Tibial nerve (tissue), 3 donors: ENCODE data around the gene EPN3.

Experiments
- POLR2A ChIP-seq, 2 donors: fragments of 450-650 bp; IDR thresholded peaks; one replicate each; pipeline ENCODE4 v1.6.1; 2017; ENCODE audit warnings: antibody characterized with exemption in 2 of 2, mild to moderate bottlenecking in 2 of 2, moderate library complexity in 2 of 2
- TF ChIP-seq, protein P1 (sequence below), 5 experiments: fragments of 200-600 bp in 3 of 5; fragments of 450-650 bp in 2 of 5; sonication (generic) in 3 of 5; IDR thresholded peaks; one replicate each; pipeline ENCODE4 v1.5.1; 2016 to 2019; ENCODE audit warnings: antibody characterized with exemption in 5 of 5, mild to moderate bottlenecking in 3 of 5, moderate library complexity in 2 of 5

DNA sequence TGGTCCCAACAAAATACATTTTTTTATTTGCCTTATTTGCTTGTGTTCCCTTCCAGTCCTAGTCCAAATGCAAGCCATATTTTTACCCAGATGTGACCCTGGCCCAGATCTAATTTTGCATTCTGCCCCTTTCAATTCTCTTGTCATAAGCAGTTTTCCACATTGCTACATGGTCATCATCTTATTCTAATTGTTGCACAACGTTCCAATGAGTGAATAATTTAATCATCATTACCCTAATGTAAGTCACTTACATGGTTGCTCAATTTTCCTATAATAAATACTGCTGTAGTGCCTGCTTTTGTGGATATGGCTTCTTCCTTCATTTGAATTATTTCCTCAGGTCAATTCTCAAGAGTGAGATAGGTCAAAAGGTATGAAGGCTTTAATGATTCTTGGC lies 41.0 kb upstream of the EPN3 start:
- TF ChIP-seq, protein P1, sequence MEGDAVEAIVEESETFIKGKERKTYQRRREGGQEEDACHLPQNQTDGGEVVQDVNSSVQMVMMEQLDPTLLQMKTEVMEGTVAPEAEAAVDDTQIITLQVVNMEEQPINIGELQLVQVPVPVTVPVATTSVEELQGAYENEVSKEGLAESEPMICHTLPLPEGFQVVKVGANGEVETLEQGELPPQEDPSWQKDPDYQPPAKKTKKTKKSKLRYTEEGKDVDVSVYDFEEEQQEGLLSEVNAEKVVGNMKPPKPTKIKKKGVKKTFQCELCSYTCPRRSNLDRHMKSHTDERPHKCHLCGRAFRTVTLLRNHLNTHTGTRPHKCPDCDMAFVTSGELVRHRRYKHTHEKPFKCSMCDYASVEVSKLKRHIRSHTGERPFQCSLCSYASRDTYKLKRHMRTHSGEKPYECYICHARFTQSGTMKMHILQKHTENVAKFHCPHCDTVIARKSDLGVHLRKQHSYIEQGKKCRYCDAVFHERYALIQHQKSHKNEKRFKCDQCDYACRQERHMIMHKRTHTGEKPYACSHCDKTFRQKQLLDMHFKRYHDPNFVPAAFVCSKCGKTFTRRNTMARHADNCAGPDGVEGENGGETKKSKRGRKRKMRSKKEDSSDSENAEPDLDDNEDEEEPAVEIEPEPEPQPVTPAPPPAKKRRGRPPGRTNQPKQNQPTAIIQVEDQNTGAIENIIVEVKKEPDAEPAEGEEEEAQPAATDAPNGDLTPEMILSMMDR (IDR thresholded peaks at IDR 0.05), result no peak
- TF ChIP-seq POLR2A (IDR thresholded peaks at IDR 0.05), result no peak
